T follicular helper cell (primary cell): ENCODE data around the gene RCL1.
"Not testable (repeated sequence)": the region's sequence is repeated elsewhere in the genome, so short reads cannot be mapped to it uniquely, and the experiment has no call there.

Experiments
- DNase-seq: peaks from one replicate; pipeline ENCODE4 v3.0.0-alpha.2; 2020; ENCODE audit warnings: low read depth

RCL1 gene

DNA sequence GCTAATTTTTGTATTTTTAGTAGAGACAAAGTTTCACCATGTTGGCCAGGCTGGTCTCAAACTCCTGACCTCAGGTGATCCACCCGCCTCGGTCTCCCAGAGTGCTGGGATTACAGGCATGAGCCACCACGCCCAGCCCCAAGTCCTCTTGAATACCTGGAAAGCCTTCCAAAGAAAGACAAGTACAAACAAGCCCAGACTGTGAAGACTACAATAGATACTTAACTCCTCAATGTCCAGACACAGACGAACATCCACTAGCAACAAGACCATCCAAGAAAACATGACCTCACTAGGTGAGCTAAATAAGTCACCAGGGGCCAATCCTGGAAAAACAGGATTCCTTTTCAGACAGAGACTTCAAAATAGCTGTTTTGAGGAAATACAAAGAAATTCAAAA is 9.6 kb upstream of the RCL1 start:
- DNase-seq, result not testable (repeated sequence)

DNA sequence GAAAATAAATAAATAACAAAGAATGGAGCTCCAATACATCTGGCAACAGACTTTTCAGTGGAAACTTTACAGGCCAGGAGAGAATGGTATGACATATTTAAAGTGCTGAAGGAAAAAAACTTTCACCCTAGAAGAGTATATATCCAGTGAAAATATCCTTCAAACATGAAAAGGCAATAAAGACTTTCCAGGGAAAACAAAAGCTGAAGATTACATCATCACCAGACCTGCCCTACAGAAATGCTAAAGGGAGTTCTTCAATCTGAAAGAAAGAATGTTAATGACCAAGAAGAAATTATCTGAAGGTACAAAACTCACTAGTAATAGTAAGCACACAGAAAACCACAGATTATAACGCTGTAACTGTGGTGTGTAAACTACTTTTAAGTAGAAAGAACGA is 8.3 kb upstream of the RCL1 start:
- DNase-seq, result no peak

DNA sequence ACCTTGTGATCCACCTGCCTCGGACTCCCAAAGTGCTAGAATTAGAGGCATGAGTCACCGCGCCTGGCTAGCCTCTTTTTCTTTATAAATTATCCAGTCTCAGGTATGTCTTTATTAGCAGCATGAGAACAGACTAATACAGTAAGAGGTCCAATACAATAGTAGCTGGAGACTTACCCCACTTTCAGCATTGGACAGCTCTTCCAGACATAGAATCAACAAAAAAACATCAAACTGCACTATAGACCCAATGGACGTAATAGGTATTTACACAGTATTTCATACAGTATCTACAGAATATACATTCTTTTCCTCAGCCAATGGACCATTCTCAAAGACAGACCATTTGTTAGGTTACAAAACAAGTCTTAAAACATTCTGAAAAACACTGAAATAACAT is 6.1 kb upstream of the RCL1 start:
- DNase-seq, result no peak

DNA sequence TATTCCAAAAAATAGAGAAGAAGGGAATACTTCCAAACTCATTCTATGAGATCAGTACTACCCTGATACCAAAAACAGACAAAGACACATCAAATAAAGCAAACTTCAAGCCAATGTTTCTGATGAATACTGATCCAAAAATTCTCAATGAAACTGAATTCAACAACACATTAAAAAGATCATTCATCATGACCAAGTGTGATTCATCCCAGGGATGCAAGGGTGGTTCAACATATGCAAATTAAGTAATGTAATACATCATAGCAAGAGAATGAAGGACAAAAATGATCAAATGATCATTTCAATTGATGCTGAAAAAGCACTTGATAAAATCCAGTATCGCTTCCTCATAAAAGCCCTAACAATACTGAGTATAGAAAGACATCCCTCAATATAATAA is 4.9 kb upstream of the RCL1 start:
- no peak for DNase-seq

DNA sequence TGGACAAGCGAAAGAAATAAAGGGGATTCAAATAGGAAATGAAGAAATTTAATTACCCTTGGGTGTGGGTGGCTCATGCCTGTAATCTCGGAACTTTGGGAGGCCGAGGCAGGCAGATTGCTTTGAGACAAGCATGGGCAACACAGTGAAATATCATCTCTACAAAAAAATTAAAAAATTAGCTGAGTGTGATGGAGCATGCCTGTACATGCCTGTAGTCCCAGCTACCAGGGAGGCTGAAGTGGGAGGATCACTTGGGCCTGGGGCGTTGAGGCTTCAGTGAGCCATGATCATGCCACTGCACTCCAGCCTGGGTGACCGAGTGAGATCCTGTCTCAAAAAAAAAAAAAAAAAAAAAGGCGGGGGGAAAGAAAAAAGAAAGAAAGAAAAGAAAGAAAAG is 4.0 kb upstream of the RCL1 start:
- no peak for DNase-seq

DNA sequence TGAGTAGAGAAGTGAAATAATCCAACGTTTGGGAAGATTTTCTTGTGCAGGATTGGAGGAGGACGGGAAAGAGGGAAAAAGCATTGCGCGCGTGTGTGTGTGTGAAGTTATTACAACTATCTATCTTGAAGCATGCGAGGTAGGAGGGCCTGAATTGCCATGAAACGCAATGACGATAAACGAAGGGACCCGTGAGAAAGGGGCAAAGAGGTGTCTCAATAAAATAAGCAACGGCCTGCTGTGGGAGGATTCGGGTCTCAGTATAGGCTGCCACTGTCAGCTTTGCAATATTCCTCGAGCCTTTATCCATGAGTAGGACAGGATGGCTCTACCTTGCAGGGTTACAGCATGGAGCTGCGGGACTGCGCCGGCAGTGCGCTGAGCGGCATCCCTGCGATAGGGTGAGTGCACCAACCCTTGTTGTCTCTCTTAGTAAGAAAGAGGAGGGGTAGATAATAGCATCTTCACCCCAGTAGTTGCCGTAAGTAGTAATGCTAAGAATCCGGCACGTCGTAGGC is 631 bp upstream of the RCL1 start:
- no peak for DNase-seq

DNA sequence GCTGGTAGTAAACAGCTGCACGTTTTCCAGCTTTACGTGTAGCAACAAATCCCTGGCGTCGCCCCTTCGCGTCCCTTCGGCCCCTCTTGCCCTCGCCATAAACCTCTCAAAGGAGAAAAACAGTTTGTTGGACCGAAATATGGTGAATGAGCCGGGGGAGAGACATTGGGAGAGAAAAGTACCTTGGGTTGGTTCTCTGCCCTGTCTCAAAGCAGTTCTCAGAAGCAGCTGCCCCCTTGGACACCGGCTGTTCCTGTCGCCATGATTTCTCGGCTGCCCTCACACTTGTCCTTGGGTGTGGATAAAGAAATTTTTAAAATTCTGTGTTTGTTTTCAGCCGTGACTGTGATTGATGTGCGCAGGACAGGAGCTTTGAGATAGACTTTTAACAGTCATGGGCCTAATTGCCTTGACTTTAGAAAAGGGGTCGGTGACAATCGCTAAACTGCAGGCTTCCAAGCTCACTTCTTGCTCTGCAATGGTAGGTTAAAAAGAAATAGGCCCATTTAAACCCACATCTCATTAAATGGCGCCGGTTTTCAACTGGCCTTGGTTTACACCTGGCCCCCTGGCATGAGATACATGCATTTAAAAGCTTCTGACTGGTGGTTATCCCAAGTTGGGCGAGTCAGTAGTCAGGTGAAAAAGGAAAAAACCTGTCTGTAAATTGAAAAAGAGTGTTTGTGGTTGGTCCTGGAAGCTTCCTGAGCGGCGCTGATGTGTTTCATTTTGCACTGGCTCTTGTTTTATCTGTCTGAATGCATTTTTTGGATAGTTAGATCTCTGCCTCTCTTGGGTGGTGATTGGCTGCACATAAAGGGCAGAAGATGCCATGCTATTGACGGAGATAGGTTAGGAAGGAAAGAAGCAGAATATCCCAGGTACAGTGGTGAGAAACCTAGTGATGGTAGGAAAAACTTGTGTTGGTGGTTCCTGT is 983 bp downstream of the RCL1 start:
- no peak for DNase-seq

DNA sequence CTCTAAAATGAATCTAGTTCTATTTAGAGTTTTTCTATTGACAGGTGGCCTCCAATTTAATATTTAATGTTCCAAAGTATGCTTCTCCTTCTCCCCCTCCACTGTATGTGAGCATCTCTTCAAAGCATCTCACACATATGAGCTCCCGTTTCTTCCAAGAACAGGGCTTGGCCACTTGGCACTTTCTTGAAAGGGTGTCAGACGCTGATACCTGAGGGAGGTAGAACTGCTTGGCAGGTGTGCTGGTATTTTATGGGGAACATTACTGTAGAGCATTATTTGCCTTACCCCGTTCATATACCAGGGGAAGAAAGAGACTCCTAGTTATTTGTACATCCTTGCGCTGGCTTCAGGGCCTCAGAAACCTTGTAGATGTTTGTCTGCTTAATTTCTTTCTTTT is 1.9 kb downstream of the RCL1 start:
- DNase-seq, result no peak

DNA sequence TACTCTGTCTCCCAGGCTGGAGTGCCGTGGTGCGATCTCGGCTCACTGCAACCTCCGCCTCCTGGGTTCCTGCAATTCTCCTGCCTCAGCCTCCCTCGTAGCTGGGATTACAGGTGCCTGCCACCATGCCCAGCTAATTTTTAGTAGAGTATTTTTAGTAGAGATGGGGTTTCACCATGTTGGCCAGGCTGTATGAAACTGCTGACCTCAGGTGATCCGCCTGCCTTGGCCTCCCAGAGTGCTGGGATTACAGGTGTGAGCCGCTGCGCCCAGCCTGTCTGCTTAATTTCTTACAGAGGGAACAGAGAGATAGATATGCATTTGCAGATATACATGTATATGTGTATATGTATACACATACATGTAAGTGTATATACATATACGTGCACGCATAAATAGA is 2.4 kb downstream of the RCL1 start:
- DNase-seq, result not testable (repeated sequence)

DNA sequence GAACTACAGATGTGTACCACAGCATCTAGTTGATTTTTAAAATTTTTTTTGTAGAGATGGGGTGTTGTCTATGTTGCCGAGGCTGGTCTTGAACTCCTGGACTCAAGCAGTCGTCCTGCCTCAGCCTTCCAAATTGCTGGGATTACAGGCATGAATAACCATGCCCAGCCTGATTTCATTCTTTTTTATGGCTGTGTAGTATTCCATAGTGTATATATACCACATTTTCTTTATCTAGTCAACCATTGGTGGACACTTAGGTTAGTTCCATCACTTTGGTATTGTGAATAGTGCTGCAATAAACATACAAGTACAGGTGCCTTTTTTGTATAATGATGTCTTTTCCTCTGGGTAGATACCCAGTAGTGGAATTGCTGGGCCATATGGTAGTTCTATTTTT is 3.8 kb downstream of the RCL1 start:
- DNase-seq, result no peak

DNA sequence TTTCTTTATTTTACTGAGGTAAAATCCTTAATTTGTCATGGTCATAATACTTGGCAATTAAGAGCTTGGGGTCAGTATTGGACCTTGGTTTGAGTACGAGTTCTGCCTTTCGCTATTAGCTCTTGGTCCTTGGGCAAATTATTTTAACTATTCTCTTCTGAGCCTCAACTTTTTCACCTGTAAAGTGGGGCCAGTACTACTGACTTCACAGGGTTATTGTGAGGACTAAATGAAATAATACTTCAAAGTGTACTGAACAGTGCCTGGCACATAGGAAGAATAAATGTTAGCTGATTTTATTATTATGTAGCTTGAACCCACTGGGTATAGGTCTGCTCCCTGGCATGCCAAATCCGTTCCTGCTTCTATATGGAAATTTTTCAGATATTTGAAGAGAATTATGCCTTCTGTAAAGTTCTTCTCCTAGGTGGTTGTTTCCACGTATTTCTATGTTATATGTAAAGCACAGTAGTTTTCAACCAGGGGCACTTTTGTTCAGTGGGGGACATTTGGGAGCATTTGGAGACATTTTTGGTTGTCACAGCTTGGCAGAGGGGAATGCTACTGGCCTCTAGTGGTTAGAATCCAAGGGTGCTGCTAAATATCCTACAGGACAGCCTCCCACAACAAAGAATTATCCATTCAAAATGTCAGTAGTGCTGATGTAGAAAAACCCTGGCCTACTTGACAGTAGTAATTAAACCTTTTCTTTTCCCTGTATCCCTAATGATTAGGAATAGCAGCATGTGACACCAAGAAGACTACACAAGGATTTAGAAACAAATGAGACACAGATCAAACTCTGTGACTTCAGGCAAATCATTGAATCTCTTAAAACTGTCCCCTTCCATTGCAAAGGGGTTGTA is 4.5 kb downstream of the RCL1 start:
- DNase-seq, result no peak

DNA sequence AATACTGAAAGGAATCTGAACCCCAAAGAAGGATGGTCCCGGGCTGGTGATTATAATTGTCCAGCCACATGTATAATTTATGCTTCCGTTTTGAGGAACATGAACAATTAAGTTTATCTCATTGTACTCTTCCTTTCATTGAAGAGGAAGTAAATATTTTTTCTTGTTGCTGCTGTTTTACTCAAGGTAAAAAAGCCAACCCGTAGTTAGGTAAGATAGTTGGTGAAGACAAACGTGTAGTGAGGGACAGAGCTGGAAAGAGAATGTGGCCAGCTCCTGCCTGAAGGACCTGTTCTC is 5.1 kb downstream of the RCL1 start:
- DNase-seq, result no peak

DNA sequence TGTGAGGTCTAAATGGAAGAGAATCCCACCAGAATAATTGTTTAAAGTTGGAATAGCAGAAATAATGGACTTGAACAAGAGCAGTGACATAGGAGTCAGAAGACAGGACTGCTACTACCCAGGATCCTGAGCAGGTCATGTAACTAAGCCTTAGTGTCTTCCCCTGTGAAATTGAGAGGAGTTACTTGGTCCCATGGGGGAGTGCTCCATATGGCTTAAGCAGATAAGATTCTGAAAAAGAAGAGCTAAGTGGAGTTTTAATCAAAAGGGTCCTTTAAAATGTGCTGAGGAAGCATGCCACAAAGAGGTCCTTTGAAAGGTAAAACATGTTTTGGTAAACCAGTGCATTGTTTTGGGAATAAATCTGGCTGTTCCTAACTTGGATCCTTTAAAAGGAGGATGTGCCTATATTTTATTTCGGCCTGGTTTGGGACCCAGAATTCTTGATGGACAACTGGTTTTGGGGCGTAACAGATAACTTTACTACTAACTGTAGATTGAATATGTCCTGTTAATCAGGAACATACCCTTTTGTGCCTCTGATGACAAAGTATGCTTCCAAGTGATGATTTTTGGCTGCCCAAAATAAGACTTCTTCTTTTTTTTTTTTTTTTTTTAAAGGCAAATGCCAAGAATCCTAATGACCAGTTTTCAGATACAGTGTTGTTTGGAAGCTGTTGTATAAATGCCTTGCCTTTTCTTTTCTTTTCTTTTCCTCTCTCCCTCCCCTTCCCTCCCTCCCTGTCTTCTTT is 5.7 kb downstream of the RCL1 start:
- DNase-seq, result no peak

DNA sequence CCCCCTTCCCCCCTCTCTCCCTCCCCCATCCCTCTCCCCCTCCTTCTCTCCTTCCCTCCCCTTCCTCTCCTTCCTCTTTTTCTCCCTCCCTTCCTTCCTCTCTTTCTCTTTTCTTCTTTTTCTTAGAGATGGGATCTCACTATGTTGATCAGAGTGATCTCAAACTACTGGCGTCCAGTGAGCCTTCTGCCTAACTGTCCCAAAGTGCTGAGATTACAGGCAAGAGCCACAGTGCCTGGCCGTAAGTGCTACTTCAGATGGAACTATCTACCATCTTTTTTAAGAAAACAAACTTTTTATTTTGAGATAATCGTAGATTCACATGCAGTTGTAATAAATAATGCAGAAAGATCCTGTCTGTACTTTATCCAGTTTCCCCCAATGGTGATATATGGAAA is 6.3 kb downstream of the RCL1 start:
- DNase-seq, result no peak

DNA sequence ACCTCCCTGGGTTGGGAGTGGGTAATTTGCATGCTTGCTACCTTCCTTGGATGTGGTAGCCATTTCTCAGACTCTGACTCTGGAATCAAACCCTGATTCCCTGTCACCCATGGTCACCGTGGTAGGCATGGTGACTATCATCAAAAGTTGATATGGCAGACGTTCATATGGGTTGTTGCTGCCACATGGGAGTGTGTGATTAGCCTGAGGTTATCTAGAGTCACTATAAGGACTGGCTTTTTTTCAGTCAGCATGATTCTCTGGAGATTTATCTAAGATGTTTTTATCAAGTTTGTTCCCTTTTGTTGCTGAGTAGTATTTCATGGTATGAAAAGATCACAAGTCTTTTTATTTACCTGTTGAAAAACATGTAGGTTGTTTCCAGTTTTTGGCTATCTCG is 7.0 kb downstream of the RCL1 start:
- DNase-seq, result no peak

DNA sequence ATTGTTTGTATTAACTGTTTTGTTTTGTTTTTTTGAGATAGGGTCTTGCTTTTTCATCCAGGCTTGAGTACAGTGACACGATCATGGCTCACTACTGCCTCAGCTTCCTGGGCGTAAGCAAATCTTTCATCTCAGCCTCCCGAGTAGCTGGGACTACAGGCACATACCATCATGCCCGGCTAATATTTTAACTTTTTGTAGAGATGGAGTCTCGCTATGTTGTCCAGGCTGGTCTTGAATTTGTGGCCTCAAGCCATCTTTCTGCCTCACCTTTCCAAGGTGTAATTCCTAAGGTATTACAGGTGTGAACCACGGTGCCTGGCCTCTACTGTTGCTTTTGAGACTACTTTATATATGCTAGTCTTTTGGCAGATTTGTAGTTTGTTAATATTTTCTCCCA is 8.4 kb downstream of the RCL1 start:
- no peak for DNase-seq

DNA sequence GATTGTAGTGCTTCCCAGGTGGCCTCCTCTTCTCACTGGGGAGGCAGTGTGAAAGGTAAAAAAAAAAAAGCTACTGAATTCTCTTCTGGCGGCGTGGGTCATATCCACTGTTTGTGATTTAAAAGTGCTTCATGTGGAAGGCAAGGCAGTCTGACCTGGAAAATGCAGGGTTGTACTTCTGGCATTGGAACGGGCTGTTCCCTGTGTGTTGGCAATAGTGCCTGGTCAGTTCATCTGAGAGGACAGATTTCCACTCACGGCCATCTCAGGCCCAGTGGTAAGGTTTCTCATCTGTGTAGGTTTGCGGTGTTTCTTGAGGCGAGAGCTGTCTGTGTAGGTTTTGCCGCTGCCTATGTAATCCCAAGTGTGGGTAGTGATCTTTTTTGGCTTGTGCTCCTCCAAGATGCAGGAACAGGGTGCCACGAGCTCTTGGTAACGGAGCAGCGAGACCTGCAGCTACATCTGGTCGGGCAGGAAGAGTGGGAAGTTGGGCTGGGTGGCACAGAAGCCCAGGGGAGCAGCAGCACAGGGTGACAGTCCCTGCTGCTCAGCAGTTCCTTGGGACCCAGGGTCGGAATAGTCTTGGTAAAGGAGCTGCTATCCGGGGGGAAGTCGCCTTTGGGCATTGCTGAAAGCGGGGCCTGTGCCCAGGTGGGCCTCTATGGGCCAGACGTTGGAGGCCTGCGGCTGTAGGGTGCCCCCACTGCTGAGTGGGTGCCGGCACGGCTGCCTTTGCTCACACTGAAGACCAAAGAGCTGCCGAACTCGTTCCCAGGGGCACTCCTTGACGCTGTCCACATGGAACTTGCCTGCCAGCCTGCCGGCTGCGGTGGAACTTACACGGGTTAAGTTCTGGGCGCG is 11.2 kb downstream of the RCL1 start:
- no peak for DNase-seq

DNA sequence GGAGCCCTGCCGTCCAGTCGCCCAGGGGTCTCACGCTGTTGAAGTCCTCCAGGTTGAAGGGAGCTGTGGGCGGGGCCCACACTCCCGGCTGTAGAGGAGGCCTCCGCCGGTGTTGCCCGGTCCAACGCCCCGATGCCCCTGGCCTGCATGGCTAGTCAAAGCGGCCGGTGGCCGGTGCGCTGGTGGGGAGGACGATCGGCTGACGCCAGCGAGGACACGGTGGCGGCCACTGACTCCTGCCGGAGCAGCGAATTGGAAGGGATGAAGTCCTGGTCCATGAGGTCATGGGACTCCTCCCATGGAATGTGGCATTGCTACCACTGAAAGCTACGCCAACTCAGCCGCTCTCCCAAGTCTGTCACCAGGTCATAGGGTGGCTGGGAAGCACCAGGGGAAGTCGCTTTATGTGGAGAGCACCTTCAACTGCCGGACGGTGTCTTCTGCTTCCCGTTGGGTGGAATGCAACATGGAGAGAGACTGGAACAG is 11.8 kb downstream of the RCL1 start:
- no peak for DNase-seq

DNA sequence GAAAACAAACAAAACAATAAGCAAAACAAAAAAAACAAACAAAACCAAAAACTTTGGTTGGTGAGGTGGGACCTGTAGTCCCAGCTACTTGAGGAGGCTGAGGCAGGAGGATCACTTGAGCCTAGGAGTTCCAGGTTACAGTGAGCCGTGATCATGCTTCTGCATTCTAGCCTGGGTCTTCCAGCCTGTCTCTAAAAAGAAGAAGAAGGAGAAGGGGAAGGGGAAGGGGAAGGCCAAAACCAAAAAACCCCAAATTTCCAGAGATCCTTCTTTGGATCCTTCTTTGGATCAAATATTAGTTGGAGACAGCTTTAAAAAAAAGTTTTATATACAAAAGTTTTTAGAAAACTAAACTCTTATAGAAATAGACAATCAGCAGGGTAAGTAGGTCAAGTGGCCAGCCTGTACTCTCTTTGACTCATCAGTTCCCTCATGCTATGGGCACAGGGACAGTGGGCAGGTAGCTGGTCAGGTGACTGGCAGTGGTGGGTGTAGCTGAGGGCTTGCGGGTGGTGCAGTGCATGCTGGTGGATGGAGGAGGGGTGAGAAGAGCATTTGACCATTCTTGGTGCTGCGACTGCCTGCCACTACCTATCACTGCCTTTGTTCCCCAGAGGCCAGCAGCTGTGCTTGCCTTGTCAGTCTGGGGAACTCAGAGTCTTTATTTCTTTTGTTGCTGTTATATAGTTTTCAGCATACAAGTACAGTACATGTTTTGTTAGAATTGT is 12.6 kb downstream of the RCL1 start:
- DNase-seq, result no peak

DNA sequence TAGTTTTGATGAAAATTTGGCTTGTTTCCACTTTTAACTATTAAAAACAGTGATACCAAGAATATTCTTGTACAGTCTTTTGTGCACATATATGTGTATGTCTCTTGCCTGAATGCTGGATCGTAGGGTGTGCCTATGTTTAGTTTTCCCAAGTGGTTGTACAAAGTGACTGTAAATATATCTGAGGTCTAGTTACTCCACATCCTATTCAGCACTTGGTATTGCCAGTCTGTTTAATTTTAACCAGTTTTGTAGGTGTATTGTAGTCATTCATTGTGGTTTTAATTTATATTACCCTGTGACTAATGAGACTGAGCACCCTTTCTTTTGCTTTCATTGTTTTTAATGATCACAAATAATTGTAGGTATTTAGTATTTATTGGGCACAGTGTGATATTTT is 17.8 kb downstream of the RCL1 start:
- no peak for DNase-seq

DNA sequence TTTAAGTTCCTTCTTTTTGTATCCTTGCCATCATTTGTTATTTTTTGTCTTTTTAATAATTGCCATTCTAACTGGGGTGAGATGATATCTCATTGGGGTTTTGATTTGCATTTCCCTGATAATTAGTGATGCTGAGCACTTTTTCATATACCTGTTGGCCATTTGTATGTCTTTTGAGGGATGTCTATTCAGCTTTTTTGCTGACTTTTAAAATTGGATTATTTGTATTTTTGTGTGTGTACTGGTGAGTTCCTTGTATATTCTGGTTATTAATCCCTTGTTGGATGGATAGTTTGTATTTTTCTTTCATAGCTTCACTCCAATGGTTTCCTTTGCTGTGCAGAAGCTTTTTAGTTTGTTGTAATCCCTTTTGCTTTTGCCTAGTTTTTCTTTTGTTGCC is 19.1 kb downstream of the RCL1 start:
- no peak for DNase-seq
